Measurements from ENCODE around the gene YKT6.
"Not testable (repeated sequence)": the region's sequence is repeated elsewhere in the genome, so short reads cannot be mapped to it uniquely, and the experiment has no call there.

YKT6 gene

GRCh38 chr7:44172803-44173424 is 27.9 kb upstream of the YKT6 start:
- DNase-seq, result peak; percentile 71

DNA sequence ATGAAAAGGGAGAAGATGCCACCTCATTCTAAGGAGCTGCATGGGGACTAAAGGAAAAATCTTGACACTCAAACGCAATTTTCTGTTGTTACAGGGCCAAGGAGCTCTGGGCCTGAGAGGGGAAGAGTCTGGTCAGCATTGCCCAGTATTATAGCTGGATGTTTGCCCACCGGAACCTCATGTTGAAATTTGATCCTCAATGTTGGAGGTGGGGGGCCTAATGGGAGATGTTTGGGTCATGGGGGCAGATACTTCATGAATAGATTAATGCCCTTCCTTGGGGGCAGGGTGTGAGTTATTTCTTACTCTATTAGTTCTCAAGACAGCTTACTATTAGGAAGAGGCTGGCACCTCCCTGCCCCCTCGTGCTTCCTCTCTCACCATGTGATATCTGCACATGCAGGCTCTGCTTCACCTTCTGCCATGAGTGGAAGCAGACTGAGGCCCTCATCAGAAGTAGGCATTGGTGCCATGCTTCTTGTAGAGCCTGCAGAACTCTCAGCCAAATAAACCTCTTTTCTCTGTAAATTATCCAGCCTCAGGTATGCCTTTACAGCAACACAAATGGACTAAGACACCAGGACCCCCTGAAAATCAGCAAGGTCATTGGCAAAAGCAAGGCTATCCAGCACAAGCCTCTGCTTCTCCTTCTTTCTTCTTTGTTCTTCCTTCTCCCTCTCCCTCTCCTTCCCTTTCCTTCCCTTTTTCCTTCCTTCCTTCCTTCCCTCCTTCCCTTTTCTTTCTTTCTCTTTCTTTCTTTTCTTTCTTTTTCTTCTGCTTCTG is 26.7 kb upstream of the YKT6 start:
- no peak for DNase-seq

DNA sequence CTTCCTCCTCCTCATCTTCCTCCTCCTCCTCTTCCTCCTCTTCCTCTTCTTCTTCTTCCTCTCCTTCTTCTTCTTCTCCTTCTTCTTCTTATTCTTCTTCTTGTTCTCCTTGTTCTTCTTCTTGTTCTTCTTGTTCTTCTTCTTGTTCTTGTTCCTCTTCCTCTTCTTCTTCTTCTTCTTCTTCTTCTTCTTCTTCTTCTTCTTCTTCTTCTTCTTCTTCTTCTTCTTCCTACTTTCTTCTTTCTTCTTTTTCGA is 26.2 kb upstream of the YKT6 start:
- not testable (repeated sequence) for DNase-seq

DNA sequence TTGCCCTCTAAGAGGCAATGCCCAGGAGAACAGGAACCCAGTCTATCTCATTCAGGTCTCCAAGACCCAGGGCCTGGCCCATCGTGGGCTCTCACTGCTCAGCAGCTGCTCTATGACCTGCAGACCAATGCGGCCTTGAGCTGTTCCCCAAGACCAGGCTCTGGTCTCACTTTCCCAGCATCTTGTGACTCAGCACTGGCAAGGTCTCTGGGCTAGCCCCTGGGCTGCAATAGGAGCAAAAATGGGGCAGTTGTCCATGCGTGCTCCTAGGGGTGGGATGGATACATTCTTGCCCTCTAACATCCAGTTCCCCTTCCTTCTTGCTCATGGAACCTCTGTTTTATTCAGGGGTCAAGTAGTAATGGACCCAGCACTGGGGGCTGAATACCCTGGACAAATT is 25.0 kb upstream of the YKT6 start:
- DNase-seq, result no peak

- DNase-seq, result no peak
Observed at GRCh38 chr7:44176486-44176885, 24.3 kb upstream of the YKT6 start.

GRCh38 chr7:44177570-44178131 is 23.1 kb upstream of the YKT6 start:
- peak; percentile 14 for DNase-seq

GRCh38 chr7:44180631-44181030 is 20.1 kb upstream of the YKT6 start:
- no peak for DNase-seq

- no peak for DNase-seq
Observed at GRCh38 chr7:44182827-44183226, 18.0 kb upstream of the YKT6 start.

GRCh38 chr7:44183386-44183785 is 17.4 kb upstream of the YKT6 start:
- no peak for DNase-seq

DNA sequence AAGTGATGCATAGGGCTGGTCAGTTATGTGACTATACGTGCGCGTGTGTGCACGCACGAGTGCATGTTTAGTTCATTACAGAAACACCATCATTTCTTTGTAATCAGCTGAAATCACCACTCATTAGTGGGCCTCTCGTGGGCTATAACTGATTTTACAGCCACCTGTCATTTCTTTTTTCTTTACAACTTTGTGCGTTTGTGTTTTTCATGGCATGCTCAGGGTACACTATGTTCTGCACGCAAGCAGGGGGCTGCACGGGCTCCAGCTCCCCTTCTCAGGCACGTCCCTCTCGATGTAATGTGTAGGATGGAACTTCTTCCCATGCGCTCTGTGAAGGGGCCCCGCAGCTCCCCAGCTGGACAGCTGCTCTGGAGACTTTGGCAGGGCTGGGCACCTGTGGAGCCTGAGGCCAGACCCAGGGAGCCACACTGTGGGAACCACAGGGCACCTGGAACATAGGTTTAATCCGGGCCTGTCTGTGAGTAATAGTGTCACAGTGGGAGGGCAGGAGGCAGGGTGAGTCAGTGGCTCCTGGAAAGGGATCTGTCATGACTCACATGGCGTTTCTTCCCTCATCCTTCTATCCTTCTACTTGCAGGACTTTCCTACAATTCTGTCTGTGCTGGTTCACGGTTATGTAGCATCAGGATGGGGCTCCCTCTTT is 16.4 kb upstream of the YKT6 start:
- DNase-seq, result peak; percentile 16

DNA sequence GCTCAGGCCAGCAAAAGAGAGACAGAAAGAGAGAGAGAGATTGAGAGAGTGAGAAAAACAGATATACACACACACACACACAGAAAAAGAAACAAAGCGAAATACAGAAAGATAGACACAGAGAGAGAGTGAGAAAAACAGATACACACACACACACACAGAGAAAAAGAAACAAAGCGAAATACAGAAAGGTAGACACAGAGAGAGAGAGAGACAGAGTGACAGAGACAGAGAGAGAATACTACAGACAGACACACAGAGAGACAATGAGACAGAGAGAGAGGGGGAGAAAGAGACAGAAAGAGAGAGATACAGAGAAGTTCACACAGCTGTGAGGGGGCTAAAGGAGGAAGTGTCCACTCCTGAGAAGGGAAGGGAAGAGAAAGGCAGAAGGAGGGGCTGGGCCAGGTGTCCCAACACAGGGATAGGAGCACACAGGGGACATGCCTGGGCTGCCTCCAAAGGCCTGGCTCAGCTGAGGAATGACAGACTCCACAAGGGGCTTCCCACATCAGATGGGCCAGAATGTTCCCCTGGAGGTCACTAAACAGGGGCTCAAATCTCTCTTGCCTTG is 15.8 kb upstream of the YKT6 start:
- no peak for DNase-seq

DNA sequence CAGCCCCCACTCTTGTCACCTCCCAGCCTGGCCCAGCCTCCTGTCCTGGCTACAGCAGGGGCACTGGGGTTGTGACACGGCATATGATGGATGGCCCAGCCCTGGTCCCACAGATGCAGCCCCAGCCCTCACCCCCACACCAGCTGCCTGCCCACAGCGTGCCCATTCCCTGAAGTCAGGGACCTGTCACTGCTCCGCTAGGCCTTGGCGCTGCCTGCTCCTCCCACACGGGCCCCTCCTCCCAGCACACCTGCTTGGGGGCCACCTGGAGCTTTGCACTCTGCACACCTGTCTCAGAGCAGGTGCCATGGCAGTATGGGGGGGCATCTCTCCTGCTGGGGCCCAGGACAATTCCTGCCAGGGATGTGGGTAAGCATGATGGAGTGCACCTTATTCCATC is 15.0 kb upstream of the YKT6 start:
- no peak for DNase-seq

DNA sequence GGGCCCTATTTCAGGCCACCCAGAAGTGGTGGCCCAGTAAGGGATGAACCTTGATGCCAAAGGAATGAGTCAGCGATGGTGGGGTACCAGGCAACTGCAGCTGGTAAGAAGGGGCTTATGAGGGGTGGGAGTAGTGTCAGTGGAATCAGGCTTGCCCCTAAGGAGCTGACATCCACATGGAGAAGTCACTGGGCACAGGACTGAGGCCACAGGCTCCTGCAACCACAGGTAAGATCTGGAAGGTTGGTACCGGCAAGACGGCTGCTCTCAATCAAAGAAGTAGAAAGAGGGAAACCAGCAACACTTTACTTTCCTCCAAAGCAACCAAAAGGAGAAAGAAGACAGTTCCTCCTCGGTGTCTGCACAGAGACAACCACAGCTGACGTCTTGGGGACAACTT is 14.0 kb upstream of the YKT6 start:
- no peak for DNase-seq

- DNase-seq, result no peak
Observed at GRCh38 chr7:44187636-44188416, 13.0 kb upstream of the YKT6 start.

- no peak for DNase-seq
Observed at GRCh38 chr7:44188480-44189225, 12.1 kb upstream of the YKT6 start.

- DNase-seq, result no peak
Observed at GRCh38 chr7:44189286-44189992, 11.3 kb upstream of the YKT6 start, which contains the start of gene GCK. TSS of gene GCK (minus strand) at chr7:44189439. CDS start at chr7:44188953, 486 bp downstream.

GRCh38 chr7:44189993-44190872 is 10.5 kb upstream of the YKT6 start:
- DNase-seq, result no peak

DNA sequence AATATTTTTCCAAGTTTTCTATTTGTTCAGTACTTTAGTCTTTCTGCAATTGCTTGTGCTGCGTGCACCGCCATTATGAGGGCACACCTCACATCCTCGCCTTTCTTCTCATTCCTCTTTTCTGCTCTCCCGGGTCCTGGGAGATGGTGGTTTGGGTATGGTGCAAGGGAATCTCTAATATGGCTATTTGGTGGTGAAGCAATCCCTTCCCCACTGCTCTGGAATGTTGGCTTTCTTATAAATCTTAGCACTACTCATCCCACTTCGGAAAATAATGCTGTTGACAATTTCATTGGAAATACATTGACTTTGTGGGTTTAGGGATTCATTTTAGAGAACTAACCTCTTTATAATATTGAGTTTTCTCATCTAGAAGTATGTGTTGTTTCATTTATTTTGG is 9.6 kb upstream of the YKT6 start:
- DNase-seq, result no peak

DNA sequence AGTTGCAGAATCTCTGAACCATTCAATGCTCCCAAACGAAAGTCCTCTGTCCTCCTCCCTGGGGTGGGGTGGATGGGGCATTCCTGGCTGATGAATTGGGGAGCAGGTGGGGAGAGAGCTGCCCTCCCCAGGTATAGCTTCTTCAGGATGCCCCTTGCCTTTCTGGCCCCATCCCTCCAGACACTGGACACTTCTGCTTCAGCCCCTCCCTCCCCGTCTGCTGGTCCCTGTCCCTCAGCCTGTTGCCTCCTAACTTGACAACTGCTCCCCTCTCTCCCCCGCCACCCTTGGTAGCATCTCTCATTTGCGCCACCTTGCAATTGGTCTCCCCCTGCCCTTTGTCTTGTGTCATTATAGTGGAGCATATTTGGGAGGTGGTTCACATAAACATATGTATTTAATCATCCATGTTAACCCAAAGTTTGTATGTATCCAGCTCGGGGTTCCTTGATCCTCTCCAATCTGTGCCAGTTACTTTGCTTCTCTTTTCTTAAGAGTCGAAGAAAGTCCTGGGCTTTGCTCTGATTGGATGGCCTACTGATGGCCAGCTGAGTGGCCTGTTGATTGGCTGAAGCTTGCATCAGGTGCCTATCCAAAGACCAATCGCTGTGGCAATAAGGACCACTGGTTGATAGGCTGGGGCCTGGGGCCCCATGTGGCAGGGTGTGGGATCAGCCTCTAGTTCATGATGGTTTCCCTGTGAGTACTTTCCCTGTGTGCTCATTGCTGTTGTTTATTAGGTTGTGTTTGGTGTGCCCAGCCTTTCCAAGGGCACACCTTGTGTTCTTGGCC is 7.6 kb upstream of the YKT6 start:
- no peak for DNase-seq

- no peak for DNase-seq
Observed at GRCh38 chr7:44194069-44194468, 6.7 kb upstream of the YKT6 start.
